Limb (tissue), 2 donors: Measurements from ENCODE around the gene HSPA2.
"Not testable (repeated sequence)": the region's sequence is repeated elsewhere in the genome, so short reads cannot be mapped to it uniquely, and the experiment has no call there.

Experiments used
- DNase-seq, 2 donors: peaks; one replicate each; pipeline ENCODE4 v3.0.0-alpha.2; 2016; ENCODE audit errors: extremely low spot score in 2 of 2

Gene HSPA2

GRCh38 chr14:64558216-64558615, 17.7 kb downstream of the HSPA2 start:
- DNase-seq, result not testable (repeated sequence)

GRCh38 chr14:64561631-64562030, 21.1 kb downstream of the HSPA2 start:
- DNase-seq, result no peak

DNA sequence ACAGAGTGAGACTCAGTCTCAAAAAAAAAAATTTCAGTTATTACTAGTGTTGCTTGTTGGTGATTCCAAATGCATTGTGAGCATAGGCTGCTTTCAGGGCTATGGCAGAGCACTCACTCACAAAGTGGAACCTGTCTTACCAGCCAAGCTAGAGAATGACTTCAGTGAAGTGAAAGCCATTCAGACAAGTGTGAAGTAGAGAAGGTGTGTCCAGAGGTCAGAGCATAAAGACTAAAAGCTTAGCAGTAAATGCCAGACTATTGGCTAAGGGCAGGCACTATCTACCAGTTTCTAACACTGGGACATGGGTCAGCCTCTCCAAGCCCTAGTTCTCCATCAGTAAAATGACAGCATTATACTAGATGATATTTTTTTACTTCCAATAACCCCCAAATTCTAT, 21.9 kb downstream of the HSPA2 start:
- DNase-seq, result no peak

GRCh38 chr14:64563696-64564095, 23.2 kb downstream of the HSPA2 start:
- no peak for DNase-seq

DNA sequence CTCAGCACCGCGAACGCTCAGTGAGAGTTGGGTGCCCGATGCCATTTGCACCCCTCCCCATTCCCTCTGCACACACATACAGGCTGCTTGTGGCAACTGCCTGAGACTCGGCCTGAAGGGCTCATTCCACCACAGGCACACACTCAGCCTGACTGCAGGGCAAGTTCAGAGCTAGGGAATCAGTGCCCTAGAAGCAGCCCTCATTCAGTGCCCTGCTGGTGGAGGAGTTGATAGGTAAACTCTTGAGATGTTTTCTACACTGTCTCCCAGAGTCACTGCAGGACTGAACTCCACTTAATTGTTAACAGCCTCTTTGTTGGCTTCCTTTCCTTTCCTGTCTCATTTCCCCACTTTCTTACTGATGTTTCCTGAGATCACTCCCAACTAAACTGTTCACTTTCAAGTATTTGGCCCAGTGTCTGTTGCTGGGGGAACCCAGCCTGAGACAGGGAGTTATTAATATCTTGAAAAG, 26.1 kb downstream of the HSPA2 start:
- peak in 1 of 2 donors; percentile 49 for DNase-seq

- no peak for DNase-seq
Observed at GRCh38 chr14:64569138-64569631, 28.6 kb downstream of the HSPA2 start.

DNA sequence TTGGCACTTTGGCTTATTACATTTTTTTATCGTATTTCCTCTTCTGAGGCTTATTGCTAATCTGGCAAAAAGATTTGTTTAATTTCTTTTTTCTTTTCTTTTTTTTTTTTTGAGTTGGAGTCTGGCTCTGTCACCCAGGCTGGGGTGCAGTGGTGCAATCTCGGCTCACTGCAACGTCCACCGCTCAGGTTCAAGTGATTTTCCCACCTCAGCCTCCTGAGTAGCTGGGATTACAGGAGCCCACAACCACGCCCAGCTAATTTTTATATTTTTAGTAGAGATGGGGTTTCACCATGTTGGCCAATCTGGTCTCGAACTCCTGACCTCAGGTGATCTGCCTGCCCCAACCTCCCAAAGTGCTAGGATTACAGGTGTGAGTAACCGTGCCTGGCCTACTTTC, 29.1 kb downstream of the HSPA2 start:
- DNase-seq, result not testable (repeated sequence)

DNA sequence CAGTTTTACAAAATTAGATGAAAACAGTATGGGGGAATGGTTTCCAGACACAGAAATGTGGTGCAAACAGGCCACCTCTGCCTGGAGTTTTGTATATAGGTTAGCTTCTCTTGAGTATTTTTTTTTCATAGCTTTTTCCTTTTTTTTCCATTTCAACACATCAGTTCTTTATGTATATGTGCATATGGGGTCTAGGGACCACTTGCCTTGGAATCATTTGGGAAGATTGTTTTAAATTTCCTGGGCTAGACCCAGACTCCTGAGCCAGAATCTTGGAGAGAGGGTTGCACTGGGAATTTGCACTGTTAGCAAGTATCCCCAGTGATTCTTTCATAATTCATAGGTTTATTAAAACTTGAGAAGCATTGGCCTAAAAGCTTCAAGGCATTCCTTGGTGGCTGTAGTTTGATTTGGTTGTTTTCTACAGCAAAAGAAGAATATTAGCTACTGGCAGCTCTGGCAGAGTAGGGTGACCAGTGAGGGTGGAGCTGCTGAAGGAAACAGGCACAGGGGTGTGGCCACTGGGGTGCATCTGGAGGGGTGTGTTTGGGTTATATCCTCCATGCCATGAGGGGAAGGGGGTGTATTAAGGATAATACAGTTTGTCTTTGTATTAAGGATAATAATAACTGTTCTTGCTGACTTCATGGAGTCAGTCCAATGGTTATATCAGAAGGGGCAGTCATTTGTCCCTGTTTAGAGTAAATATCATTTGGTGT, 32.0 kb downstream of the HSPA2 start:
- no peak for DNase-seq

DNA sequence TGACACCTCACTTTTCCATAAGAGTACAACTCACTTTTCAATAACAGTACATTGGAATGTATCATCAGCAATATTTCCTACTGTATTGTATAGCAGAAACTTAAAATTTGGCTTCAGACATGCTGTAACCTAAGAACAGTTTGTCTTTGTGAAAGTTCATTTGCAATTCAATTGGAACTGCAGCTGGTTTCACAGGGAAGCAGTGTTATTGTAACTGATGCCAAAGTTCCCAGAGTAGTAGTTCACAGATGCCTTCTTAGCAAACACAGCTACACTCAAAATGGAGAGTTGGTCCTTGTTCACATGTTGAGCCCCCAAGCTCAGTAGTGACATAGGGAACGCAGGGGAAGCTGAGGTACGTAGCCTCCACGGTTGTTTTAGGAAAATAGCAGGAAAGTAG, 32.6 kb downstream of the HSPA2 start:
- DNase-seq, result peak in 1 of 2 donors; percentile 85

- no peak for DNase-seq
Observed at GRCh38 chr14:64574371-64575107, 34.0 kb downstream of the HSPA2 start.

DNA sequence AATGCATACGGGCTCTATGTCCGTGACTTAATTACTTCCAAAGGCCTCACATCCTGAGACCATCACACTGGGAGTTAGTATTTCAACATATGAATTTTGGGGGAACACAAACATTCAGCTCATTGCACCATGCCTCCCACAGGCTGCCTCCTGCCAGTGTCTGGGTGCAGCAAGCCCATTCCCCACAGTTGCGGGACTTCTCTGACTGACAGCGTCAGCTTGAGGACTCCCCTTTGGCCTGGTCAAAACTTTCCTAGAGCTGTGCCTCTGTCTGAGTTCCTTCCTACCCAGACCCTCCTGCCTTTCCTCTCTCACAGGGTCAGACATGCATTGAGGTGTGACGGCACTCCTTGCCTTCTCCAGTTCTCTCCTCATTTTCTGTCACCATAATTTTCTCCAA, 36.7 kb downstream of the HSPA2 start:
- no peak for DNase-seq

DNA sequence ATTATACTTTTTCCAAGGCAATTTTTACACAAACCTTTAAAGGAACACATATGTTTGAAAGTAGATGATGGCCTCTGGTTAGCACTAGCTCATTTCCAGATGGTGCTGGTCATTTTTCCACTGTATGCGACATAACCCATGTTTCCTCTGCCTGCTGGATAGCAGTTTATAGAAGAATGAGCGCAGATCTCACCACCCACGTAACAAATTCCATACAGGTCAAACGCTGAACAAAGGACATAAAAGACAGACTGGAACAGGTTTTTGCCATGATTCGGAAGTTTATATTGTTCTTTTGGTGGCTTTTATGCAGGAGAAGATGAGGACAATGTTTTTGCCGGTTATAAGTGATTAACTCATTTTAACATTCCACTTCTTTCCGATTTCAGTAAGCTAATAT, 39.9 kb downstream of the HSPA2 start:
- DNase-seq, result peak in 1 of 2 donors; percentile 39

GRCh38 chr14:64581363-64581762, 40.8 kb downstream of the HSPA2 start:
- no peak for DNase-seq

GRCh38 chr14:64581817-64582216, 41.3 kb downstream of the HSPA2 start:
- DNase-seq, result no peak

DNA sequence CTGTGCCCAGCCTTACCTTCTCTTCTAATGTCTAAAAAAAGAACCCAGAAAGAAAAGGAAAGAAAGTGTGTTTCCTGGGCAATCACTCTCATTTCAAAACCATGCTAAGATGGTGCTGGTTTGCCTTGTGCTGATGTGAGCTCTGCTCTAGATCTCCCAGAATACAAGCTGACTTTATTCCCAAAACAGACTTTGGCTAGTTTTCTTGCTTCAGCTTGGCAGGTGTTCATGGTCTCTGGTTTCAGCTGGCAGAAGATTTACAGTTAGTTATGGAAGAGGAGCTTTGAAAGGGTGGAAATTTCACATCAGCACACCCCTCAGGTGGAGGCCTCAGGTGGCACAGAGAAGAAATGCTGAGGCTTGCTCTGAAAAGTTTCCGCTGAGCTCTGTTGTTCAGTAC, 43.6 kb downstream of the HSPA2 start:
- DNase-seq, result peak in 1 of 2 donors; percentile 14

- DNase-seq, result no peak
Observed at GRCh38 chr14:64591809-64592208, 51.3 kb downstream of the HSPA2 start.
